Mononuclear cell (primary cell): ENCODE measurements around the gene PCNX4. TPM values are rescaled to one million over a fixed set of nuclear protein-coding genes. Genes with fewer than 3 reads are reported as not detected.
"Not testable (repeated sequence)": the region's sequence is repeated elsewhere in the genome, so short reads cannot be mapped to it uniquely, and the experiment has no call there.

Experiments
- H3K27me3 ChIP-seq: 2 replicates; pipeline ENCODE4 v1.6.0; 2011; ENCODE audit warnings: low read length, control low read depth; ENCODE audit not compliant: insufficient read depth
- H3K4me1 ChIP-seq: 2 replicates; pipeline ENCODE4 v1.5.1; 2011; ENCODE audit warnings: mild to moderate bottlenecking, low read length, control low read depth; ENCODE audit not compliant: insufficient read depth
- H3K4me3 ChIP-seq: 2 replicates; pipeline ENCODE4 v1.5.1; 2011; ENCODE audit warnings: mild to moderate bottlenecking, low read length, moderate library complexity
- H3K9me3 ChIP-seq: 2 replicates; pipeline ENCODE4 v1.5.1; 2011; ENCODE audit warnings: low read depth, mild to moderate bottlenecking, control low read depth, low read length
- total RNA-seq: library from RNA; depleted of rRNA; stranded (reverse); fragments of >200 nt; gene quantifications from one replicate; pipeline ENCODE4 v1.2.3, GENCODE V29; 2012

PCNX4 gene
- 21.8 TPM for total RNA-seq

DNA sequence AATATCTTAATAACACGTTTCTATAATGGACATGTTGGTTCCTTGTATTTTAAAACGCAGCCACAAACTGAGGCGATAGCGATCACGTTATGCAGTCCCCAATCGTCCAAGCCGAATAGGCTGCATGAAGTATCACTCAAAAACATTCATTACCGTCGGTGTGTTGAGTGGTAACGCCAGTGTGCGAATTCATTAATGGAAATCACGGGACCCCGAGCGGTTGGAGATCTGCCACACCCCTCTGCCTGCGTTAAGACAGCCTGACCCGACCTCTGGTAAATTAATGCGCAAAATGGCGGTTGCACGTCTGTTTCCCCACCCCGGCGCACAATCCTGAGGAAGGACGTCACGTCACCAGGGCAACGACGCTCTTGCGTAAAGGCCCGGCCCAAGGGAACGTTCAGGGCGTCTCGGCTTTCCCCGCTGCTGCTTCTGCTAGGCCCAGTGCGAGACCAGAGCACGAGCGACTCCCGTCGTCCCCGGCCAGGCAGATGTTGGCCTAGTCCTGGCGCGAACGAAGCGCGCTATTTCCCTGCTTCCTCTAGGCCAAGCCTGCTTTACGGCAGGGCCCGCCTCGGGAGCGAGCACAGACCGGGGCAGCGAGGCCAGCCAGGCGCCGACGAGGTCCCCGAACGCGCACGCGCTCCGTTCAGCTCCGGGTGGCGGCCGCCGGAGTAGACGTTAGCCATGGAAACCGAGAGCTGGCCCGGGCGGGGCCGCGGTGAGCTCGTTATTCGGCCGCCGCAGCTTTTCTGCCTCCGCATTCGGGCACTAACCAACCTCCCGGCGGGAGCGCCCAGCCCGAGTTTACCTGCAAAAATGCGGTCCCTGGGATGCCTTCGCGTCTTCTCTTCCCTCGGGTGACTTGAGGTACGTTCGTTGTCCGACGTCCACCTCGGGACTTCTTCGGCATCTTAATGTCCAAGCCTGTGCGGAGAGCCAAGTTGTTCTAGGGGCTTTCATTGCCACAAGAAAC, at the start of gene PCNX4:
Gene PCNX4, plus strand, starts transcription at position 374 of the 976 bp plus-strand sequence. CDS start 15,716 bp downstream, outside the sequence.
- no peaks in the 10 kb centered on the region for H3K27me3 ChIP-seq
- peaks cover 26% of the 10 kb centered on the region for H3K4me1 ChIP-seq
- peak within 1 kb of the TSS; percentile 91 for H3K4me3 ChIP-seq
- H3K9me3 ChIP-seq = no peaks in the 10 kb centered on the region

DNA sequence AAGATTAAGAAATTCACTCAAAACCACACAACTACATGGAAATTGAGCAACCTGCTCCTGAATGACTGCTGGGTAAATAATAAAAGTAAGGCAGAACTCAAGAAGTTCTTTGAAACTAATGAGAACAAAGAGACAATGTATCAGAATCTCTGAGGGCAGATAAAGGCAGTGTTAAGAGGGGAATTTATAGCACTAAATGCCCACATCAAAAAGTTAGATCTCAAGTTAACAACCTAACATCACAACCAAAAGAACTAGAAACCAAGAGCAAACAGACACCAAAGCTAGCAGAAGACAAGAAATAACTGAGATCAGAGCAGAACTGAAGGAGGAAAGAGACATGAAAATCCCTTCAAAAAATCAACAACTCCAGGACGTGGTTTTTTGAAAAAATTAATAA, 43.7 kb upstream of the PCNX4 start:
- not testable (repeated sequence) for H3K27me3 ChIP-seq, H3K9me3 ChIP-seq, H3K4me1 ChIP-seq, H3K4me3 ChIP-seq

DNA sequence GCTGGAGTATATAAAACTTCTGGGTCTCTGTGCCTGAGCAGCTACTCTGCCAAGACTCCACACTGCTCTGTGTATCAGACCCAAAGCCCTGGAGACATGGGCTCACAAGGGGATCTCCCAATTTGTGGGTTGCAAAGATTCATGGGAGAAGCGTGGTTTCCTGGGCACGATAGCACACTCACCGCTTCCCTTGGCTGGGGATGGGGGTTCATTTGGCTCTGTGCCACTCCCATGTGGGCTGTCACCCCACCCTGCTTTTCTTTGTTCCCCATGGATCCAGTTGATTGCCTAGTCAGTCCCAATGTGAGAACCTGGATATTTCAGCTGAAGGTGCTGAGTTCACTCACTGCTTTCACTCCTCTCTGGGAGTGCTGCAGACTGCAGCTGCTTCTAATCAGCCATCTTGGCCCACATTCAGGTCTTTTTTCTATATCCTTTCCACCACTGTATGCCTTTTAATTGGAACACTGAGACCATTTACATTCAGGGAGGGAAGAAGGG, 40.0 kb upstream of the PCNX4 start:
- Histone ChIP-seq H3K4me3 (no peak overlapping the region), H3K9me3 (no peaks in the 10 kb centered on the region), H3K4me1 (peaks cover 3% of the 10 kb centered on the region), H3K27me3 (no peaks in the 10 kb centered on the region)

DNA sequence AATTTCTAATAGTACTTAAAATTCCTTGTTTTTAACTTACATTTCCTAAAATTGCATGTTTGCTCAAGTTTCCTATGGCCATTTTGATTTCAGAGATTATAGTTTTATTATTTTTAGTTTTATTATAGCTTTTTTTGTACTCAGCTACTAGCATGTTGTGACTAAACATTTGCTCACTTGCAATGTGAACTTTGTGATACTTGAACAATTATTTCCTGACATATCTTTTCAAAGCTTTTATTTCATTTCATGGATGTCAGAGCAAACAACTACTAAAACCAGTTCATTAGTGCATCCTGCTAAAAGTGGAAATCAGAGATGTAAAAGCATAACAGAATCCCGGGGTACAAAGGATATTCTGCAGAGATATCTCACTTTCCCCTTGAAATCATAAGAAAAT, 33.6 kb upstream of the PCNX4 start:
- no peaks in the 10 kb centered on the region for H3K27me3 ChIP-seq
- no peaks in the 10 kb centered on the region for H3K9me3 ChIP-seq
- H3K4me3 ChIP-seq = no peak overlapping the region

DNA sequence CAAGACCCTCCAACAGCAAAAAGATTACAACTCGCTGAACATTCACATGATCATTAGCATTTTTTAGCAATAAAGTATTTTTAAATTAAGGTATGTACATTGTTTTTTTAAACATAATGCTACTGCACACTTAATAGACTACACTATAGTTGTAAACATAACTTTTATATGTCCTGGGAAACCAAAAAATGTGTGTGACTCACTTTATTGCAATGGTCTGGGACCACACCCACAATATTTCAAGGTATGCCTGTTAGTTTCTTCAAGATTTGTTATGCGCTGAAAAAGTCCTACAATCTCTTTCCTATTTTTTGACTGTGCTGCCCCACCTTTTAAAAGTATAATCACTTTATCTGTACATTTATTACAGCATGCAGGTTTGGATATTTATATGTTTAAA, 30.4 kb upstream of the PCNX4 start:
- no peaks in the 10 kb centered on the region for H3K9me3 ChIP-seq
- H3K4me1 ChIP-seq = no peaks in the 10 kb centered on the region
- no peaks in the 10 kb centered on the region for H3K27me3 ChIP-seq
- H3K4me3 ChIP-seq = no peak overlapping the region

More for the DNA sequence above, 33.6 kb upstream of the PCNX4 start:
- H3K4me1 ChIP-seq = no peaks in the 10 kb centered on the region

DNA sequence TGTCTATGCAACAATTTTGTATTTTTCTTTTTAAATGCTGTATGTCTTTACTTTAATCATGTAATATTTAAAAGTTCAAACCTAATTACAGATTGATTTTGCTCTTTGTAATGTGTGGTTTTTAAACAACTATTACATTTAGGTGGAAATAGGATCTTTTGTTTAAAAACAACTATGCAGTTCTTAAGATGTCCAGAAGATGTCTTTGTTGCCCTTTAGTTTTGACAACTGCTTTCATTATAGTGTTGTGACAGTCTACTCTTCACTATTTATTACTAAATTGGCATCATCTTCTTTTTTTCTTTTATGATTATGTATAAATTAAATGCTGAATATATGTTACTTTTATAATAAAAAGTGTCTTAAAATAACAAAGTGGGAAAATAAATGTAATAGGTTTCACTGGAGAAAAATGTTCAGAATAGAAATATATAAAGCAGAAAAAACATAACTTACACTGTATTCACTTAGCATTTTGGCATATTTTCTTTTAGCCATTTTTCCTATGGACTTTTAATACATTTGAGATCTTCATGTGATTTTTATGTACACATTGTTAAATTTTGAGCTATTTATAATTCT, 27.1 kb upstream of the PCNX4 start:
- H3K9me3 ChIP-seq = no peaks in the 10 kb centered on the region
- no peaks in the 10 kb centered on the region for H3K4me1 ChIP-seq
- no peaks in the 10 kb centered on the region for H3K27me3 ChIP-seq
- H3K4me3 ChIP-seq = no peak overlapping the region

DNA sequence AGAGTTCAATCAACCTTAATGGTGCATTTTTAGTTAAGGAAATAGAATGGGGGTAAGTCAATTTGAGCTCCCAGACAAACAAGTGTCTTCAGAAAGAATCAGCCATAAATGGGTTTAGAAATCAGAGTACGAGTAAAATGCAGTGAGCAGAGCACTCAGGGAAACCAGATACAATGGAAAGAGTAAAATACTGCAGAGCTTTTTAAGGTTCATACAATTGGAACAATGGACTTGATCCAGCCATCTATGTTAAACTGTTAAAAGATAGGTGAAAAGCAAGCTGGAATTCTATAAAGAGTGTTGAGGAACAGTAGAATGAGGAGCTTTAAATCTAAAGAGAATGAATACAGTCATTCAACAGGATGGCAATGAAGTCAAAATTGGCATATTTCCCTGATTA, 23.8 kb upstream of the PCNX4 start:
- H3K27me3 ChIP-seq = no peaks in the 10 kb centered on the region
- no peaks in the 10 kb centered on the region for H3K9me3 ChIP-seq
- H3K4me3 ChIP-seq = no peak overlapping the region
- H3K4me1 ChIP-seq = no peaks in the 10 kb centered on the region

DNA sequence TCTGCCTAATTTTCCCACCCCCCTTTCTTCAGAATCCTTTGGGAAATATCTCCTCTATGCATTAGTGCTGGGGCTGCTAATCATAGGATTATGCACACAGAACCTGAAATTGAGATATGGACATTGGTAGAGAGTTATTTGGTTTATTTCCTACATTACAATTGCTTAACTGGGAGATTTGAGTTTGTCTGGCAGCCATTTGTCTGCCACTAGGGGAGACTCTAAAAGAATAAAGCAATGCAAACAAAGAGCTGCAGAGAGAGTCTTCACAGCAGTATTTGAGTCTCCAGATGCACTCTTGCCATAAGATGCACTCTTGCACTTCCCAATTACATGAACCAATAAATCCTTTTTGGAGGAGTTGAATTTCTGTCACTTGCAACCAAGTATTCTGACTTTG, 12.0 kb upstream of the PCNX4 start:
- Histone ChIP-seq H3K4me3 (no peak overlapping the region), H3K27me3 (no peaks in the 10 kb centered on the region), H3K4me1 (no peaks in the 10 kb centered on the region), H3K9me3 (no peaks in the 10 kb centered on the region)

DNA sequence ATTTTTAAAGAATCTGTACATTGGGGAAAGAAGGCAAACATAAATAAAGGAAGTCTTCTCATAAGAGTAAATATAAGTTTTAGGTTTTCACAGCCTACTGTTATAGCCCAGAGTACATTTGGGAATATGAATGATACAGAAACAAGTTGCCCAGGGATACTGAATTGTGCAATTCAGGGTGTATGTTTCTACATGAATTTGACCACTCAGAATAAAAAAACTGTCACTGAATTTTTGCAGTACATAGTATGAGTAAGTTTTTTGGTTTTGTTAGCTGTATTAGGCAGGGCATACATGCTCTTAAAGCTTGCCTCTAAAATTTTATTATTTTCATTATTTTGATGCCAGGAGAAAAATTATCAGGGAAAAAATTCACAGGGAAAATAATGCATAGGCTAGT, 6.6 kb upstream of the PCNX4 start:
- H3K27me3 ChIP-seq = no peaks in the 10 kb centered on the region
- no peaks in the 10 kb centered on the region for H3K9me3 ChIP-seq
- no peak overlapping the region for H3K4me3 ChIP-seq
- no peaks in the 10 kb centered on the region for H3K4me1 ChIP-seq

DNA sequence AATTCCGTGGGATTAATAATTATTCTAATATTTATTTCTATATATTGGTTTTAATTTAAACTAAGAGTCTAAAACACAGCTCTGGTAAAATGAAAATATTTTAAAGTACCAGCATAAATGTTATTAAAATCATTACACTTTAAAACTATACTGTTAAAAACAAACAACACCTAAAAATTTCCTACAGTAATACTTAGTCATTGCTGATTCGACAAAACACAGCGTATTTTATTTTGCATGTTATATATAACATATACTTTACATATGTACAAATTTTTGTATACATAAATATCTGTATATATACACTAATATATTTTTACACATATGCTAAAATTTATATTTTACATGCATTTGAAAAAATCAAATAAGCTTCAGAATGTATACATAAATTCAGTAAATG, 6.0 kb upstream of the PCNX4 start:
- Histone ChIP-seq H3K9me3 (no peaks in the 10 kb centered on the region), H3K4me1 (no peaks in the 10 kb centered on the region), H3K27me3 (no peaks in the 10 kb centered on the region), H3K4me3 (no peak overlapping the region)

DNA sequence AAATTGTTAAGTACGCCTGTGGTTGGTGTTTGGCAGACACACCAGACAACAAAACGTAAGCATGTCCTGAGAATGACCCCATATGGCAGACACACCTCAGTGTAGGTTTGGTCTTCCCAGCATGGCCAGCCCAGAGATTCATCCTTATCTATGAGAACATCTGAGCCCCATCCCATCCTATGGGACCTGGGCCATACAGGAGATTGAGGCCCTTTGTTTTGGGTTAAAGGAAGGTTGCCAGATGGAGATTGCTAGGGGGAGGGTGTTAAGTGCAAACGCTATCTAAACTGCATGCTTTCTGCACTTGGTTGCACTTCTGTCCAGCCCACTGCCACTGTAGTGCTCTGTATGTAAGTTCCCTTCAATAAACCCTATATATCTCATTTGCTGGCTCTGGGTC, 4.1 kb upstream of the PCNX4 start:
- Histone ChIP-seq H3K4me3 (no peak overlapping the region), H3K27me3 (no peaks in the 10 kb centered on the region), H3K4me1 (peaks cover 3% of the 10 kb centered on the region), H3K9me3 (no peaks in the 10 kb centered on the region)

DNA sequence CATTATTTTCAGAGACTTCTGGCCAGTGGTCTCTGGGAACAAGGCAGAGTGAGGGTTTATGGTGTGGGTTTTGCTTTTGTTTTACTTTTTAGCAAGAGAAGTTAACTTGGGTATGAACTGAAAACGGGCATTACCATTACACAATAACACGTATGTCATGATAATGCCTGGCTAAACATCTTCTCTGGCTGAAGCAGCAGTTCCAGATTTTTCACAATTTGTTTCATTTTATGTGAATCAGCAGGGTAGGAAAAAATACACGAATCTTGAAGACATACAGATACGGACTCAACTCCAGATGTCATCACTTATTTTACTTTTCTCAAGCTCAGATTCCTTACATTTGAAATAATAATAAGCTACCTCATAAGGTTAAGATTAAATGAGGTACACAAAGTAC, 2.5 kb upstream of the PCNX4 start:
- peaks cover 13% of the 10 kb centered on the region for H3K4me1 ChIP-seq
- no peak overlapping the region for H3K4me3 ChIP-seq

DNA sequence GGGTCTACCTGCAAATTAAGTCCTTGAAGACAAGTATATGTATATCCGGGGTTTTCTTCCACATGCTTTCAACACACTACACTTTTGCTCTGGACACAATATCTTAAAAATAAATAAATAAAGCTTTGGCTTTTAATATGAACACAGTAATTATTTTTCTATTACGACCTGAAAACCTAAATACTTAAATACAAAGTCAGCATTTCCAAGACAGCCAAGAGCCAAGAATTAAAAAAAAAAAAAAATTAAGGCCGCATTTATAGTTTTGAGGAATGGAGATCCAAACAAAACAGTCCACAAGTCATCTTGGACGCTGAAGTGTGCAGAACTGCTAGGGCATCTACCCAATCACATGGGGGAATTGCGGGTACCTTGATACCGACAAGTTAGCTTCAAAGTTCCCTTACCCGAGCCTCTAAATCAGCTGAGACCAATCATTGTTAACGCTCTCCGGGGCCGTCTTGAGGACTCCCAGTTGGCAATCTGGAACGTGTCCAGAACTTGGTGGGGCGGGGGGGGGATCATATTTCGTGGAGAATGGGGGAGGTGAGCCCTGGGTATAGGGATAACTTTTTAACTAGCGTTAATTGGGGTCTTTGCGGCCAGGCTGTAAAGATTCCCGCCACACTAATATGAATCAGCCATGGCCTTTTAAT, 731 bp upstream of the PCNX4 start:
- Histone ChIP-seq H3K4me3 (peak overlapping the region; percentile 91), H3K9me3 (no peaks in the 10 kb centered on the region)

More for the DNA sequence above, 2.5 kb upstream of the PCNX4 start:
- H3K9me3 ChIP-seq = no peaks in the 10 kb centered on the region
- no peaks in the 10 kb centered on the region for H3K27me3 ChIP-seq

DNA sequence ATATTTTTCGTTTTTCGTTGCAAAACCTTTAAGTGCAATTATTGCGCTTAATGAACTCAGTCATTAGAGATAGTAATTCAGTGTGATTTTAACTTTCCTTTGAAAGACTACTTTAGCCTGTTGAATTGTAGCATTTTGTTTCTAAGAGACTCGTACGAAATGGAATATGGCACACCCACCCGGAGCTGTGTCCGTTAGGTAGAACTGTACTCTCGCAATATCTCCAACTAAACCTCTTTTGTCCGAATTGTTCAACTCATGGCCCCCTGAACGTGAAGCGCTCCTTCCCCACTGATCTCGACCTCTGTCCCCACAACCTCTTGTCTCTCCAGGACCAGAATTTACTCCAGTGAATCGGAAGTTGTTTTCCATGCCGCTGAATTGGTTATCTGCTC, 800 bp downstream of the PCNX4 start:
- Histone ChIP-seq H3K9me3 (no peaks in the 10 kb centered on the region), H3K4me1 (peaks cover 26% of the 10 kb centered on the region), H3K4me3 (peak overlapping the region; percentile 91), H3K27me3 (no peaks in the 10 kb centered on the region)

More for the DNA sequence above, 731 bp upstream of the PCNX4 start:
- H3K4me1 ChIP-seq = peaks cover 25% of the 10 kb centered on the region
- H3K27me3 ChIP-seq = no peaks in the 10 kb centered on the region

DNA sequence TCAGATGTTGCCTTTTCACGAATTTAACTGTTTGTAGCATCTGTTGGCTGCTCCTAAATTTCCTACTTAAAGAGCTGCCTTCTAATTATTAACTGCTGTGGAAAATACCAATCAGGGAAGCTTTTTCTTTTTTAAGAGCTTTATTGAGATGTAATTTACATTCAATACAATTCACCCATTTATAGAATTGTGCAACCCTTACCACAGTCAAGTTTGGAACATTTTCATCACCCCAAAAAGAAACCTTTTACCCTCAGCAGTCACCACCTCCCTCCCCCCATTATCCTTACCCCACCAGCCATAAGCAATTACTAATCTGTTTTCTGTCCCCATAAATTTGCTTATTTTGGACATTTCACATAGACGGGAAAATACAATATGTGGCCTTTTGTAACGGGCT, 1.4 kb downstream of the PCNX4 start:
- Histone ChIP-seq H3K27me3 (no peaks in the 10 kb centered on the region), H3K4me3 (peak overlapping the region; percentile 91), H3K9me3 (no peaks in the 10 kb centered on the region), H3K4me1 (peaks cover 26% of the 10 kb centered on the region)
